ENCODE results near the gene SIPA1. TPM values are rescaled to one million over a fixed set of nuclear protein-coding genes. Genes with fewer than 3 reads are reported as not detected.

Gene SIPA1
- total and polyA plus RNA-seq, 9 of the 15 experiments (the other 6 are each of a cell fraction or from before 2014, with no cell fraction given): 0.25 to 85.8 (median 16.8) TPM

DNA sequence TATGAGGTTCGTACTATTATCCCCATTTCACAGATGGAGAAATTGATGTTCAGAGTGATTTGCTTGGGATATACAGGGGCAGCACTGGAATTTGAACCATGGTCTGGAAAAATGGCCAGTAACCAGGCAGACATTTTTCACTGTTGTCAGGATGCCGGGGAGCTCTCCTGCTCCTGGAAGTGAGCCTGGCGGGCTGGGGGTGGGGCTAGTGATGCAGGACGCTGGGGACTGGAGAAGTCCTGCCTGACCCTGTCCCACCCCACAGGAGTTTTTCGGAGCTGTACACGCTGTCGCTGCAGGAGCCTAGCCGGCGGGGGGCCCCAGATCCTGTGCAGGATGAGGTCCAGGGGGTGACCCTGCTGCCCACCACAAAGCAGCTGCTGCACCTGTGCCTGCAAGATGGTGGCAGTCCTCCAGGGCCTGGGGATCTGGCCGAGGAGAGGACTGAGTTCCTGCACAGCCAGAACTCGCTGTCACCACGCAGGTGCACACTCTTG, 11.1 kb downstream of the SIPA1 start (continued):
- TF ChIP-seq, protein P1, sequence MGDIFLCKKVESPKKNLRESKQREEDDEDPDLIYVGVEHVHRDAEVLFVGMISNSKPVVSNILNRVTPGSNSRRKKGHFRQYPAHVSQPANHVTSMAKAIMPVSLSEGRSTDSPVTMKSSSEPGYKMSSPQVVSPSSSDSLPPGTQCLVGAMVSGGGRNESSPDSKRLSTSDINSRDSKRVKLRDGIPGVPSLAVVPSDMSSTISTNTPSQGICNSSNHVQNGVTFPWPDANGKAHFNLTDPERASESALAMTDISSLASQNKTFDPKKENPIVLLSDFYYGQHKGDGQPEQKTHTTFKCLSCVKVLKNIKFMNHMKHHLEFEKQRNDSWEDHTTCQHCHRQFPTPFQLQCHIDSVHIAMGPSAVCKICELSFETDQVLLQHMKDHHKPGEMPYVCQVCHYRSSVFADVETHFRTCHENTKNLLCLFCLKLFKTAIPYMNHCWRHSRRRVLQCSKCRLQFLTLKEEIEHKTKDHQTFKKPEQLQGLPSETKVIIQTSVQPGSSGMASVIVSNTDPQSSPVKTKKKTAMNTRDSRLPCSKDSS (IDR thresholded peaks at IDR 0.05; ENCODE audit: low read depth, partially characterized antibody): no peak
- peak; percentile 18; the same call in 1 of the 2 replicates for TF ChIP-seq BCOR (IDR thresholded peaks at IDR 0.05)

DNA sequence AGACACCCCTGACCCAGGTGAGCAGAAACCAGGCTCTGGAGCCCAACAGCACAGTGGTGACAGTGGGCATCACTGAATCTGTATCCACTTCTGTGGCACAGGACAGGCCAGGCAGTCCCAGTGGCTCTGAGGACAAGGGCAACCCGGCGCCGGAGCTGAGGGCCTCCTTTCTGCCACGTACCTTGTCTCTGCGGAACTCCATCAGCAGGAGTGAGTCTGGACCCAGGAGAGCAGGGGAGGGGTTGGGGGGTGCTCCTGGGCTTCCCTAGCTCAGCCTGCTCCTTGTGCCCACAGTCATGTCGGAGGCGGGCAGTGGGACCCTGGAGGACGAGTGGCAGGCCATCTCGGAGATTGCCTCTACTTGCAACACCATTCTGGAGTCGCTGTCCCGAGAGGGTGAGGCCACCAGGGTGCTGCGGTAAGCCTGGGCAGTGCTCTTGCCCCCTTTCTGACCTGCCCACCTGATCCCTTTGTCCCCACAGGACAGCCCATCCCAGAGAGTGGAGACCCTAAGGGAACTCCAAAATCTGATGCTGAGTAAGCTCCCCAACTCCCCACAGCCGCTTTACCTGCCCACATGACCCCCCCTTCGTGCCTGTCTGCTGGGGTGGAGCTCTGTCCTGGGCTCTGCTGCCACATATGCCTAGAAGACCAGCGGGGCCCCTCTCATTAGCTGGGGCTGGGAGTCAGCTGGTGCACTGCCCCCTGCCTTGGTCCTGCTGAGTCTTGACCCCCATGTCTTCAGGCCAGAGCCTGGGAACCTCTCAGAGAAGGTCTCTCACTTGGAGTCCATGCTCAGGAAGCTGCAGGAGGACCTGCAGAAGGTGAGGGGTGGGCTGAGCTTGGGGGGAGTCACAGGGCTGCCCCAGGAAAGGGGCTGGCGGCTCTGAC, 12.0 kb downstream of the SIPA1 start:
- Histone ChIP-seq H2AFZ (ENCODE audit: low read depth, low read length) (no peak overlapping the region), H3K27me3 (ENCODE audit: control insufficient read depth in 2 of 2, insufficient read depth in 2 of 2, low read length in 2 of 2) (no peaks in the 10 kb centered on the region), H3K9ac (ENCODE audit: insufficient read depth in 1 of 2, low read depth in 2 of 2, low read length in 2 of 2) (peak overlapping the region in 1 of 2 experiments; percentile 31; a peak in 2 of 4 replicates), H3K9me3 (replicated peaks; ENCODE audit: control insufficient read depth, insufficient read depth, low read depth, low read length) (no peaks in the 10 kb centered on the region), H3K4me2 (ENCODE audit: insufficient read depth, low read length) (no peak overlapping the region), H3K4me1 (replicated peaks in 1 of 2; ENCODE audit: control insufficient read depth in 2 of 2, insufficient read depth in 2 of 2, low read length in 2 of 2) (peaks cover 29 to 66% of the 10 kb centered on the region in 2 experiments), H3K36me3 (ENCODE audit: control insufficient read depth, insufficient read depth, low read length) (peaks cover 74% of the 10 kb centered on the region; the same call in 2 of the 3 replicates), H4K20me1 (replicated peaks; ENCODE audit: control insufficient read depth, insufficient read depth, low read length) (0 out of 2 replicates have a peak, but pooled peaks cover 8% of the 10 kb centered on the region), H3K9me1 (ENCODE audit: control insufficient read depth, insufficient read depth, low read length) (no peaks in the 10 kb centered on the region), H3K79me2 (ENCODE audit: control insufficient read depth, insufficient read depth, low read length) (no peaks in the 10 kb centered on the region), H3K27ac (ENCODE audit: extremely low read depth, low read depth, low read length) (no peak overlapping the region), H3K4me3 (no peak overlapping the region)
- ATAC-seq (no peak), DNase-seq (ENCODE audit: extremely low read depth in 1 of 4, low spot score in 3 of 4) (no peak), FAIRE-seq (no peak)
- TF ChIP-seq SMAD4 (CRISPR knock-in tag; conservative IDR thresholded peaks at IDR 0.05): no peak
- TF ChIP-seq ZNF589 (CRISPR knock-in tag; IDR thresholded peaks at IDR 0.05; ENCODE audit: low read depth): no peak
- TF ChIP-seq, protein P2, sequence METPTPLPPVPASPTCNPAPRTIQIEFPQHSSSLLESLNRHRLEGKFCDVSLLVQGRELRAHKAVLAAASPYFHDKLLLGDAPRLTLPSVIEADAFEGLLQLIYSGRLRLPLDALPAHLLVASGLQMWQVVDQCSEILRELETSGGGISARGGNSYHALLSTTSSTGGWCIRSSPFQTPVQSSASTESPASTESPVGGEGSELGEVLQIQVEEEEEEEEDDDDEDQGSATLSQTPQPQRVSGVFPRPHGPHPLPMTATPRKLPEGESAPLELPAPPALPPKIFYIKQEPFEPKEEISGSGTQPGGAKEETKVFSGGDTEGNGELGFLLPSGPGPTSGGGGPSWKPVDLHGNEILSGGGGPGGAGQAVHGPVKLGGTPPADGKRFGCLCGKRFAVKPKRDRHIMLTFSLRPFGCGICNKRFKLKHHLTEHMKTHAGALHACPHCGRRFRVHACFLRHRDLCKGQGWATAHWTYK (CRISPR knock-in tag; IDR thresholded peaks at IDR 0.05): no peak
- TF ChIP-seq KLF10 (CRISPR knock-in tag; IDR thresholded peaks at IDR 0.05): no peak
- peak; percentile 24; the same call in 1 of the 2 replicates for TF ChIP-seq ZBTB7A (IDR thresholded peaks at IDR 0.05; ENCODE audit: borderline replicate concordance, control insufficient read depth, low read depth, low read length)
- TF ChIP-seq, protein P3, sequence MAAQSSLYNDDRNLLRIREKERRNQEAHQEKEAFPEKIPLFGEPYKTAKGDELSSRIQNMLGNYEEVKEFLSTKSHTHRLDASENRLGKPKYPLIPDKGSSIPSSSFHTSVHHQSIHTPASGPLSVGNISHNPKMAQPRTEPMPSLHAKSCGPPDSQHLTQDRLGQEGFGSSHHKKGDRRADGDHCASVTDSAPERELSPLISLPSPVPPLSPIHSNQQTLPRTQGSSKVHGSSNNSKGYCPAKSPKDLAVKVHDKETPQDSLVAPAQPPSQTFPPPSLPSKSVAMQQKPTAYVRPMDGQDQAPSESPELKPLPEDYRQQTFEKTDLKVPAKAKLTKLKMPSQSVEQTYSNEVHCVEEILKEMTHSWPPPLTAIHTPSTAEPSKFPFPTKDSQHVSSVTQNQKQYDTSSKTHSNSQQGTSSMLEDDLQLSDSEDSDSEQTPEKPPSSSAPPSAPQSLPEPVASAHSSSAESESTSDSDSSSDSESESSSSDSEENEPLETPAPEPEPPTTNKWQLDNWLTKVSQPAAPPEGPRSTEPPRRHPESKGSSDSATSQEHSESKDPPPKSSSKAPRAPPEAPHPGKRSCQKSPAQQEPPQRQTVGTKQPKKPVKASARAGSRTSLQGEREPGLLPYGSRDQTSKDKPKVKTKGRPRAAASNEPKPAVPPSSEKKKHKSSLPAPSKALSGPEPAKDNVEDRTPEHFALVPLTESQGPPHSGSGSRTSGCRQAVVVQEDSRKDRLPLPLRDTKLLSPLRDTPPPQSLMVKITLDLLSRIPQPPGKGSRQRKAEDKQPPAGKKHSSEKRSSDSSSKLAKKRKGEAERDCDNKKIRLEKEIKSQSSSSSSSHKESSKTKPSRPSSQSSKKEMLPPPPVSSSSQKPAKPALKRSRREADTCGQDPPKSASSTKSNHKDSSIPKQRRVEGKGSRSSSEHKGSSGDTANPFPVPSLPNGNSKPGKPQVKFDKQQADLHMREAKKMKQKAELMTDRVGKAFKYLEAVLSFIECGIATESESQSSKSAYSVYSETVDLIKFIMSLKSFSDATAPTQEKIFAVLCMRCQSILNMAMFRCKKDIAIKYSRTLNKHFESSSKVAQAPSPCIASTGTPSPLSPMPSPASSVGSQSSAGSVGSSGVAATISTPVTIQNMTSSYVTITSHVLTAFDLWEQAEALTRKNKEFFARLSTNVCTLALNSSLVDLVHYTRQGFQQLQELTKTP (IDR thresholded peaks at IDR 0.05; ENCODE audit: low read depth in 1 of 2, partially characterized antibody in 2 of 2): no peak
- TF ChIP-seq CTBP1 (IDR thresholded peaks at IDR 0.05; ENCODE audit: borderline replicate concordance): no peak
- ChIA-PET POLR2A (interaction anchor here (5.0 kb wide), 1 partner anchor 9 kb away, joined by 56 read pairs; the partner anchor contains the start of gene SIPA1), CTCF (ENCODE audit: low intra/inter-chr PET ratio) (no interaction called here)
- 79% methylated on average over 15 of the region's 16 CpGs for WGBS (ENCODE audit: insufficient coverage, low coverage, missing lambda C conversion rate)
- intact Hi-C loops (cut with micrococcal nuclease) (no loop called here), in situ Hi-C loops (cut with MboI) (no loop called here)
- no TSS peak for BruUV-seq (replicated peaks)
